Measurements from ENCODE around the gene CYB5R3.

GRCh38 chr22:42693763-42694683, 44.8 kb upstream of the CYB5R3 start:
- TF ChIP-seq CTCF (IDR thresholded peaks at IDR 0.05) (no peak), EP300 (IDR thresholded peaks at IDR 0.05) (no peak)

Measured in gastroesophageal sphincter (tissue), 3 donors.